GM10248 (cell line): ENCODE data around the gene TMEM221.

ENCODE experiments used
- CTCF ChIA-PET: fragments of 300-600 bp; sonication (Branson Sonifier 250); formaldehyde crosslinking; extraction: SDS; loops from one replicate; lab custom pipeline; 2021; ENCODE audit warnings: antibody characterized with exemption; lab: Yijun Ruan, JAX
- POLR2A ChIA-PET: fragments of 350-650 bp; sonication (Branson Sonifier 250); formaldehyde crosslinking; extraction: SDS; loops from one replicate; lab custom pipeline; 2020; ENCODE audit warnings: antibody characterized with exemption; lab: Yijun Ruan, JAX
- DNase-seq: peaks from one replicate; pipeline ENCODE4 v3.0.0; 2012; ENCODE audit errors: extremely low spot score
- TF ChIP-seq, protein P1 (sequence below): IDR thresholded peaks from 2 replicates; pipeline ENCODE4 v1.5.1; 2012; ENCODE audit warnings: mild to moderate bottlenecking, low read depth; ENCODE audit errors: extremely low read depth, missing control alignments, control extremely low read depth

TMEM221 gene

DNA sequence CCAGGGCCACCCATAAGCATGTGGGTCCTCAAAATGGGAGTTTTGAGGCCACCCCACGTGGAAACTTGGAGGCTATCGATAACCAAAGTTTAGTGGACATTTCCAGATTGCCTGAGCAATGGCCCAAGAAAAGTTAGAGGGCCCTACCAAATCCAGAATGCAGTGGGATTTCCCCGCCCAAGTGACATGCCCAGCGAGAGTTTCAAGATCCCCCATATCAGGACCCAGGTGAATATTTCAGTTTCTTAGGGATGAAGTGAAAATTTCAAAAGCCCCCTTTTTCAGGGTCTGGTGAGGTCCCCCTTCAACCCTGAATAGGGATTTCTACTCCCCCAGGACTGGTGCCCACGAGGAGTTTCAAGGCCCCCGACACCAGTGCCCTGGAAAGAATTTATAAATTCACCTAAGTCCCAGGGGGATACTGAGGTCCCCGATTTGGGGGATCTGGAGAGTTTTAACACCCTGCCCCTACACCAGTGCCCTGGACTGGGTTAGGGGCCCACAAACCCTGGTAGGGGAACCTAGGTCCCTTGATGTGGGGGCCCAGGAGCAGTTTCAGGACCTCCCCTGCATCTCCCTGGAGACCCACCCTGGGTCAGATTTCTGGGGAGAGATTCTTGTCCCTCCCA is 43.7 kb downstream of the TMEM221 start:
- DNase-seq: peak; percentile 32
- TF ChIP-seq, protein P1, sequence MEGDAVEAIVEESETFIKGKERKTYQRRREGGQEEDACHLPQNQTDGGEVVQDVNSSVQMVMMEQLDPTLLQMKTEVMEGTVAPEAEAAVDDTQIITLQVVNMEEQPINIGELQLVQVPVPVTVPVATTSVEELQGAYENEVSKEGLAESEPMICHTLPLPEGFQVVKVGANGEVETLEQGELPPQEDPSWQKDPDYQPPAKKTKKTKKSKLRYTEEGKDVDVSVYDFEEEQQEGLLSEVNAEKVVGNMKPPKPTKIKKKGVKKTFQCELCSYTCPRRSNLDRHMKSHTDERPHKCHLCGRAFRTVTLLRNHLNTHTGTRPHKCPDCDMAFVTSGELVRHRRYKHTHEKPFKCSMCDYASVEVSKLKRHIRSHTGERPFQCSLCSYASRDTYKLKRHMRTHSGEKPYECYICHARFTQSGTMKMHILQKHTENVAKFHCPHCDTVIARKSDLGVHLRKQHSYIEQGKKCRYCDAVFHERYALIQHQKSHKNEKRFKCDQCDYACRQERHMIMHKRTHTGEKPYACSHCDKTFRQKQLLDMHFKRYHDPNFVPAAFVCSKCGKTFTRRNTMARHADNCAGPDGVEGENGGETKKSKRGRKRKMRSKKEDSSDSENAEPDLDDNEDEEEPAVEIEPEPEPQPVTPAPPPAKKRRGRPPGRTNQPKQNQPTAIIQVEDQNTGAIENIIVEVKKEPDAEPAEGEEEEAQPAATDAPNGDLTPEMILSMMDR: no peak
- ChIA-PET POLR2A (interaction anchor here (0.6 to 2.5 kb wide), 7 partner anchors 13 to 401 kb away, joined by 3 to 10 read pairs (median 6); partner anchors contain the start of genes DDA1 and MVB12A), CTCF (interaction anchor here (1.0 to 1.7 kb wide), 5 partner anchors 9 to 91 kb away, joined by 3 to 6 read pairs (median 5); partner anchors contain the start of gene MVB12A)

DNA sequence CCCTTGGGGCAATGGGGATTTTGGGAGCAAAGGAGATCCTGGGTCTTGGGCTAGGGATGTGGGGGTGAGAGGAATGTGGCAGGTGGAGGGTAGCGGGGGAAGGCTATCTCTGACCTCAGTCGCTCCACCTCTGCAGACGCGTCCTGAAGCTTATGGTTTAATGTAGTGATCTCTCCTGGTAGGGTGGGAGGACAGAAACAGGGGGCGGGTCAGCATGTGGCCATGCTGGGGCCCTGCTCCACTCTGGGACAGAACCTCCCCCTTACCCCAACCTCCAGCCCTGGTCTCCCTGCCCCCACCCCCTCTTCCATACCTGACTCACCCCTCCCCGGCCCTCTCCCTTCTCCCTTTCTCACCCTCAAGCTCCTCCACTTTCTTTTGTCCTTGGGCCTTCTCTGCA is 44.5 kb downstream of the TMEM221 start:
- TF ChIP-seq, protein P1: no peak
- DNase-seq: peak; percentile 31
- ChIA-PET POLR2A (interaction anchor here (0.6 to 0.7 kb wide), 4 partner anchors 12 to 895 kb away, joined by 3 to 7 read pairs (median 4); no protein-coding TSS in a partner anchor), CTCF (interaction anchor here (1.0 to 1.3 kb wide), 2 partner anchors 12 to 45 kb away, joined by 3 read pairs; partner anchors contain the start of gene TMEM221)

DNA sequence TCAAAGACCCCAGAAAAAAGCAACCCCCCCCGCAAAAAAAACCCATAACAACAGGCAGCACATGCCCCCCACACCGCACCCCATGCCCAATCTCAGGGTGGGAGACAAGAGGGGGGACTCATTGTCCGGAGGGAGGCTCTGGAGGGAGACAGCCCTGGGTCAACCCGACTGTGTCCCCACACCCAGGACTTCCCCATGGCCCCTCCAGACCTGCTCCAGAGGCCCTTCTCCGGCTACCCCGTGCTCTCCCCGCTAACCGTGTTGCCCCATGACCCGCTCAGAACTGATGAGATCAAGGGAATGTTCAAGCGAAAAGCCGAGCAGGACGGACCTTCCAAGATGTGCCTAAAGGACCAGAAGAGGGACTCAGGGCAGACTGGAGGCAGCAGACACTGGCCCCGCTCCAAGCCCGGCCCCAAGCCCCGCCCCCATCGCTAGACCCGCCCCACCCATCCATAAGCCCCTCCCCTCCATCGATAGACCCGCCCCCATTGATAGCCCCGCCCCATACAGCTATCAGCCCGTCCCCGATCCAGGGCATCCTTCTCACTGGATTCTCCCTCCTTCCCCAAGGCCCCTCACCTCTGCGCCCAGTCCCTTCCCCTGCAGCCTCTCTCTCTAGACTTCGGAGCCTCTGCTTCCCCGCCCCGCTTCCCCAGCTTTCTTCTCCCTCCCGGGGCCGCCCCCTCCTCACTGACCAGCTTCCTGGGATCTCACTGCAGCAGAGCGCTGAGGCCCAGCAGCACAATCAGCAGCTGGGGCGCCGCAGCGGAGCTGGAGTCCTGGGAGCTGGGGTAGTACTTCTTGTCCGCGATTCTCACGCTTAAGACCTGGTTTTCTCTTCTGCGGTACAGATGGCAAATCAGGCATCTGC is 45.2 kb downstream of the TMEM221 start:
- POLR2A ChIA-PET: interaction anchor here (0.5 to 1.0 kb wide), 5 partner anchors 16 to 894 kb away, joined by 3 to 5 read pairs (median 3); partner anchors contain the start of gene MVB12A
- TF ChIP-seq, protein P1: no peak
- peak; percentile 86 for DNase-seq
- CTCF ChIA-PET: interaction anchor here (1.0 to 1.3 kb wide), 2 partner anchors 11 to 45 kb away, joined by 3 read pairs; partner anchors contain the start of gene TMEM221

DNA sequence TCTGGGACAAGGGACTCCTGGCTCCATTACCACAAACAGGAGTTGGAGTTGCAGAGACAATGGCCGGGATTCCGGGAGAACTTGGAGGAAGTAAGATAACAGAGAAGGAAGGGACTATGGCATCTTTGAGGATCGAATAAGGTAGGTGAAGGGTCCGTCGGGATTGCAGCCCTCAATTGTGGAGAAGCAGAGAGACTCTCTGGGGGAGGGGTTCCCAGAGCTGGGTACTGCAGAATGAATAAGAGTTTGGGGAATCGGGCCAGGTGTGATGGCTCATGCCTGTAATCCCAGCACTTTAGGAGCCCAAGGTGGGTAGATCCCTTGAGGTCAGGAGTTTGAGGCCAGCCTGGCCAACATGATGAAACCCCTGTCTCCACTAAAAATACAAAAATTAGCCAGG is 46.8 kb downstream of the TMEM221 start:
- CTCF ChIA-PET: interaction anchor here (1.3 to 4.0 kb wide), 2 partner anchors 12 to 108 kb away, joined by 3 to 17 read pairs; no protein-coding TSS in a partner anchor
- DNase-seq: no peak
- POLR2A ChIA-PET: no interaction called here
- TF ChIP-seq, protein P1: no peak

DNA sequence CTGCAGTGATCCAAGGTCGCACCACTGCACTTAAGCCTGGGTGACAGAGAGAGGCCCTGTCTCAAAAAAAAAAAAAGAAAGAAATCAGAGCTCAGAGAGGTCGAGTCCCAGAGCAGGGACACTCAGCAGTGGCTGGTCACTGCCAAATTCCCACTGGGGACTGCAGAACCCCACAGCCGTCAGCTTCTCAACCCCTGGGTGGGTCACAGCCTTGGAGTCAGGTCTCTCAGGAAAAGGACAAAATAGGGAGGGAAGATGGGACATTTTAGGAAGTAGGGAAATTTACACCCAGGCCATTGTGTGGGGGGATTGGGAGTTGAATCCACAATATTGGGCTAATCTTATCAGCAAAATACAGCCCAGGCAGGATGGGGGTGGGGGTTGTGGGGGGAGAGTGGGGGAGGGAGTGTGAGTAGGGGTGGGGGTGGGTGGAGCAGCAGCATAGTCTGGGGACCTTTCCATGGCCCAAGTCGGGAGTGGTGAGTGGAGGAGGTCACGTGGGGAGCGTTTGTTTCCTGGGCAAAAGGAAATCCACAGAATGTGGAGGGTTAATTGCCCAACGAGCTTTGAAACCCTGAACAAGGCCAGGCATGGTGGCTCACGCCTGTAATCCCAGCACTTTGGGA is 49.5 kb downstream of the TMEM221 start:
- TF ChIP-seq, protein P1: no peak
- ChIA-PET POLR2A (no interaction called here), CTCF (interaction anchor here (1.0 to 4.0 kb wide), 4 partner anchors 9 to 377 kb away, joined by 3 to 17 read pairs (median 6); partner anchors contain the start of gene PGLS)
- no peak for DNase-seq
